Ishikawa (cell line): Measurements from ENCODE around the gene CTAGE9.

Source experiments
- CEBPB ChIP-seq: IDR thresholded peaks from 2 replicates; pipeline ENCODE4 v1.6.1; 2012
- CREB1 ChIP-seq: IDR thresholded peaks from 2 replicates; pipeline ENCODE4 v1.6.1; 2012; ENCODE audit warnings: low read depth
- EGR1 ChIP-seq: IDR thresholded peaks from 2 replicates; pipeline ENCODE4 v1.6.1; 2012
- EP300 ChIP-seq: IDR thresholded peaks from 2 replicates; pipeline ENCODE4 v1.6.1; 2012; ENCODE audit warnings: borderline replicate concordance
- FOXM1 ChIP-seq: IDR thresholded peaks from 2 replicates; pipeline ENCODE4 v1.6.1; 2012; ENCODE audit warnings: low read depth, borderline replicate concordance
- NFIC ChIP-seq: IDR thresholded peaks from 2 replicates; pipeline ENCODE4 v1.6.1; 2012
- RAD21 ChIP-seq: IDR thresholded peaks from 2 replicates; pipeline ENCODE4 v1.6.1; 2012; ENCODE audit warnings: low read depth
- REST ChIP-seq: IDR thresholded peaks from 2 replicates; pipeline ENCODE4 v1.6.1; 2012; ENCODE audit warnings: low read depth, mild to moderate bottlenecking
- TAF1 ChIP-seq: IDR thresholded peaks from 2 replicates; pipeline ENCODE4 v1.6.1; 2012; ENCODE audit warnings: low read depth, mild to moderate bottlenecking
- TCF12 ChIP-seq: IDR thresholded peaks from 2 replicates; pipeline ENCODE4 v1.6.1; 2012; ENCODE audit warnings: low read depth
- TEAD4 ChIP-seq: IDR thresholded peaks from 2 replicates; pipeline ENCODE4 v1.6.1; 2012
- YY1 ChIP-seq: IDR thresholded peaks from 2 replicates; pipeline ENCODE4 v1.6.1; 2012; ENCODE audit warnings: low read depth
- ZBTB7A ChIP-seq: IDR thresholded peaks from 2 replicates; pipeline ENCODE4 v1.6.1; 2012; ENCODE audit warnings: low read depth
- TF ChIP-seq, protein P1 (sequence below): IDR thresholded peaks from 2 replicates; pipeline ENCODE4 v1.6.1; 2012

Gene CTAGE9

GRCh38 chr6:131669891-131670290, 40.9 kb downstream of the CTAGE9 start:
- TF ChIP-seq EGR1 (no peak), CREB1 (no peak)

GRCh38 chr6:131663578-131664165, 47.1 kb downstream of the CTAGE9 start:
- TF ChIP-seq REST (no peak), TEAD4 (no peak), NFIC (no peak)

GRCh38 chr6:131660195-131660594, 50.6 kb downstream of the CTAGE9 start:
- TF ChIP-seq YY1, result no peak
- TF ChIP-seq EGR1, result no peak
- TF ChIP-seq REST, result no peak
- no peak for TF ChIP-seq NFIC
- TF ChIP-seq TEAD4, result no peak
- TF ChIP-seq ZBTB7A, result no peak
- TF ChIP-seq, protein P1, sequence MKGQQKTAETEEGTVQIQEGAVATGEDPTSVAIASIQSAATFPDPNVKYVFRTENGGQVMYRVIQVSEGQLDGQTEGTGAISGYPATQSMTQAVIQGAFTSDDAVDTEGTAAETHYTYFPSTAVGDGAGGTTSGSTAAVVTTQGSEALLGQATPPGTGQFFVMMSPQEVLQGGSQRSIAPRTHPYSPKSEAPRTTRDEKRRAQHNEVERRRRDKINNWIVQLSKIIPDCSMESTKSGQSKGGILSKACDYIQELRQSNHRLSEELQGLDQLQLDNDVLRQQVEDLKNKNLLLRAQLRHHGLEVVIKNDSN, result no peak
- no peak for TF ChIP-seq CREB1
- no peak for TF ChIP-seq RAD21
- no peak for TF ChIP-seq TAF1
- no peak for TF ChIP-seq CEBPB
- TF ChIP-seq TCF12, result no peak
- TF ChIP-seq FOXM1, result no peak
- no peak for TF ChIP-seq EP300
